ENCODE measurements around the gene LSAMP. TPM values are rescaled to one million over a fixed set of nuclear protein-coding genes. Genes with fewer than 3 reads are reported as not detected.

Gene LSAMP
- total RNA-seq, 1 donor from 2014 or later, result 16.4 TPM

- no peaks in the 10 kb centered on the region for H4K20me1 ChIP-seq (ENCODE audit: insufficient read depth, low read length)
- H3K4me1 Mint-ChIP-seq (ENCODE audit: low read depth, unreplicated experiment), result peaks cover 34% of the 10 kb centered on the region
- no peak for TF ChIP-seq CTCF (IDR thresholded peaks at IDR 0.05; ENCODE audit: insufficient read depth, low read depth, low read length)
- TF ChIP-seq EZH2 (IDR thresholded peaks at IDR 0.05; ENCODE audit: insufficient read depth, low read length), result no peak
- H3K9ac ChIP-seq (ENCODE audit: low read length), result no peak overlapping the region
- FAIRE-seq, result peak; percentile 80
- no peaks in the 10 kb centered on the region for H3K36me3 Mint-ChIP-seq (ENCODE audit: low read depth, unreplicated experiment)
- H3K27ac Mint-ChIP-seq (ENCODE audit: unreplicated experiment), result peak overlapping the region; percentile 73
- no peaks in the 10 kb centered on the region for H3K27me3 ChIP-seq (ENCODE audit: insufficient read depth, low read length)
- H3K79me2 ChIP-seq (ENCODE audit: insufficient read depth, low read length), result no peaks in the 10 kb centered on the region
- peak; percentile 95 for DNase-seq (ENCODE audit: low read depth)
- no peak overlapping the region for H3K4me3 Mint-ChIP-seq (ENCODE audit: unreplicated experiment)
- H3K27ac ChIP-seq (ENCODE audit: low read depth, low read length), result no peak overlapping the region
- peak overlapping the region; percentile 3 for H3K4me2 ChIP-seq (ENCODE audit: low read length)
- no peak overlapping the region for H2AFZ ChIP-seq (ENCODE audit: low read depth, low read length)
- no peaks in the 10 kb centered on the region for H3K27me3 Mint-ChIP-seq (ENCODE audit: low read depth, unreplicated experiment)
- no peaks in the 10 kb centered on the region for H3K36me3 ChIP-seq (ENCODE audit: insufficient read depth, low read length)
- H3K9me3 ChIP-seq (ENCODE audit: insufficient read depth, low read depth, low read length), result no peaks in the 10 kb centered on the region
- H3K9me3 Mint-ChIP-seq (ENCODE audit: unreplicated experiment), result no peaks in the 10 kb centered on the region
- no peak overlapping the region for H3K4me3 ChIP-seq (ENCODE audit: insufficient read depth, low read depth, low read length)
- peaks cover 6% of the 10 kb centered on the region for H3K4me1 ChIP-seq (ENCODE audit: insufficient read depth, low read length)
These were observed 455.4 kb downstream of the LSAMP start for GRCh38 chr3:115989684-115990421.

DNA sequence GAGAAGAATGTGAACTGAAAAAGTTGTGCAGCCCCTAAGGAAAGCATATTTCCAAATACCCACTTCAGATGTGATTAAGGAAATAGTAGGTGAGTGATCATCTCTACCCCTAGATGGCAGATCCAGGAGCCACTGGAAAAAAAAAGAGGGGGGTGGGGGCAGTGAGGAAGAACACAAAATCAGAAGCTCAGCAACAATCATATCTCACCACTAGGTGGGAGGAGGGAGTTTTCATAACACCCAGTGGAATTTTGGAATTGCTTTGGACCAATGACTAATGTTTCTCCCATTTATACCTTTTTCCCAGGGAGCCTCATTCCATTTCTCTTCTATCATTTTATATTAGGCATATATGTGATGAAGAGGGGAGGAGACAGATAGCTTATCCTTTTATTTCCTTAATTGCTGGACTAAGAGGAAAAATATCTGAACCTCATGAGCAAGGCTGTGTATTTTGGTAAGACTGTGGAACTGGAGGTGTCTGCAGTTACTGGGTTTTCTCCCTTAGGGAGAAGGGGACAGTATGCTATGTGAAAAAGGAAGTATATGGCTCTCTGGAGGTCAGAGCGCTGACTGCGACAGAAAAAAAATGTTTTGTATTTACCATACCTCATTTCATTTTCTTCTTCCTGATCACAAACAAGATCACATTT lies 458.6 kb downstream of the LSAMP start:
- Histone ChIP-seq H3K27ac (ENCODE audit: low read depth, low read length) (no peak overlapping the region), H3K79me2 (ENCODE audit: insufficient read depth, low read length) (no peaks in the 10 kb centered on the region), H3K4me3 (ENCODE audit: insufficient read depth, low read depth, low read length) (no peak overlapping the region), H3K36me3 (ENCODE audit: insufficient read depth, low read length) (no peaks in the 10 kb centered on the region), H2AFZ (ENCODE audit: low read depth, low read length) (no peak overlapping the region), H3K4me2 (ENCODE audit: low read length) (no peak overlapping the region), H3K27me3 (ENCODE audit: insufficient read depth, low read length) (no peaks in the 10 kb centered on the region), H3K9ac (ENCODE audit: low read length) (no peak overlapping the region), H3K4me1 (ENCODE audit: insufficient read depth, low read length) (peaks cover 6% of the 10 kb centered on the region), H4K20me1 (ENCODE audit: insufficient read depth, low read length) (no peaks in the 10 kb centered on the region), H3K9me3 (ENCODE audit: insufficient read depth, low read depth, low read length) (no peaks in the 10 kb centered on the region)
- peaks cover 34% of the 10 kb centered on the region for H3K4me1 Mint-ChIP-seq (ENCODE audit: low read depth, unreplicated experiment)
- no peaks in the 10 kb centered on the region for H3K36me3 Mint-ChIP-seq (ENCODE audit: low read depth, unreplicated experiment)
- peak overlapping the region; percentile 83 for H3K27ac Mint-ChIP-seq (ENCODE audit: unreplicated experiment)
- DNase-seq (ENCODE audit: low read depth) (peak; percentile 32), FAIRE-seq (no peak)
- H3K9me3 Mint-ChIP-seq (ENCODE audit: unreplicated experiment), result no peaks in the 10 kb centered on the region
- no peaks in the 10 kb centered on the region for H3K27me3 Mint-ChIP-seq (ENCODE audit: low read depth, unreplicated experiment)
- no peak overlapping the region for H3K4me3 Mint-ChIP-seq (ENCODE audit: unreplicated experiment)
- TF ChIP-seq CTCF (IDR thresholded peaks at IDR 0.05; ENCODE audit: insufficient read depth, low read depth, low read length) (peak; percentile 51), EZH2 (IDR thresholded peaks at IDR 0.05; ENCODE audit: insufficient read depth, low read length) (no peak)

DNA sequence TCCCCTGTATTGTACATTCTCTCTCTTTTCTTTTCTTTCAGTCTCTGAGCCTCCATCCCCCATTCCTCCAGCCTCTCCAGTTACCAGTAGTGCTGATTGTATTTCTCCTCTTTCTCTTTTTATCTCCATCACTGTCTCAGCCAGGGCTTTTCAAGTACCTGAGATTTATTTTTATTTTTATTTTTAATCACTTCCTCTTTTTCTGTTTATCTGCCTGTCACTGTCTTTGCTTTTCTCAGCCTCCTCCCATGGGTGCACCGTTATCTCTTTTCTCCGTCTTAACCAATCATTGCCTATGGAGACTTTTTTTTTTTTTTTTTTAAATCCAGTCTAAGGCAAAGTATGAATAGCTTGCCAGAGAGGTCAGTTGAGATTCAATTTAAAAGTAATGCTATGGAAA lies 462.7 kb downstream of the LSAMP start:
- DNase-seq (ENCODE audit: low read depth) (no peak), FAIRE-seq (no peak)
- no peaks in the 10 kb centered on the region for H4K20me1 ChIP-seq (ENCODE audit: insufficient read depth, low read length)
- Mint-ChIP-seq H3K27me3 (ENCODE audit: low read depth, unreplicated experiment) (no peaks in the 10 kb centered on the region), H3K27ac (ENCODE audit: unreplicated experiment) (no peak overlapping the region), H3K9me3 (ENCODE audit: unreplicated experiment) (no peaks in the 10 kb centered on the region), H3K36me3 (ENCODE audit: low read depth, unreplicated experiment) (no peaks in the 10 kb centered on the region), H3K4me3 (ENCODE audit: unreplicated experiment) (no peak overlapping the region), H3K4me1 (ENCODE audit: low read depth, unreplicated experiment) (peaks cover 9% of the 10 kb centered on the region)
- no peak overlapping the region for H3K4me2 ChIP-seq (ENCODE audit: low read length)
- no peak overlapping the region for H2AFZ ChIP-seq (ENCODE audit: low read depth, low read length)
- H3K79me2 ChIP-seq (ENCODE audit: insufficient read depth, low read length), result no peaks in the 10 kb centered on the region
- no peak for TF ChIP-seq EZH2 (IDR thresholded peaks at IDR 0.05; ENCODE audit: insufficient read depth, low read length)
- no peak for TF ChIP-seq CTCF (IDR thresholded peaks at IDR 0.05; ENCODE audit: insufficient read depth, low read depth, low read length)
- H3K4me1 ChIP-seq (ENCODE audit: insufficient read depth, low read length), result no peaks in the 10 kb centered on the region
- no peaks in the 10 kb centered on the region for H3K36me3 ChIP-seq (ENCODE audit: insufficient read depth, low read length)
- H3K9me3 ChIP-seq (ENCODE audit: insufficient read depth, low read depth, low read length), result no peaks in the 10 kb centered on the region
- H3K27ac ChIP-seq (ENCODE audit: low read depth, low read length), result no peak overlapping the region
- H3K27me3 ChIP-seq (ENCODE audit: insufficient read depth, low read length), result no peaks in the 10 kb centered on the region
- H3K4me3 ChIP-seq (ENCODE audit: insufficient read depth, low read depth, low read length), result no peak overlapping the region
- H3K9ac ChIP-seq (ENCODE audit: low read length), result no peak overlapping the region

All from astrocyte (in vitro differentiated cells and primary cell).